Gastrocnemius medialis (tissue), 4 donors: ENCODE results near the gene AKR7A3.

Experiments used
- POLR2A ChIP-seq, 2 donors: fragments of 450-650 bp; IDR thresholded peaks; one replicate each; pipeline ENCODE4 v1.6.1; 2017; ENCODE audit warnings: antibody characterized with exemption in 2 of 2, mild to moderate bottlenecking in 2 of 2, moderate library complexity in 2 of 2
- TF ChIP-seq, protein P1 (sequence below), 5 experiments: fragments of 450-650 bp in 3 of 5; fragments of 200-600 bp in 2 of 5; sonication (generic) in 2 of 5; IDR thresholded peaks in 4 of 5; conservative IDR thresholded peaks in 1 of 5; 1 replicate in 4 of 5; 2 replicates in 1 of 5; pipeline ENCODE4 v1.5.1; 2016 to 2019; ENCODE audit warnings: antibody characterized with exemption in 5 of 5, mild to moderate bottlenecking in 3 of 5, moderate library complexity in 3 of 5

DNA sequence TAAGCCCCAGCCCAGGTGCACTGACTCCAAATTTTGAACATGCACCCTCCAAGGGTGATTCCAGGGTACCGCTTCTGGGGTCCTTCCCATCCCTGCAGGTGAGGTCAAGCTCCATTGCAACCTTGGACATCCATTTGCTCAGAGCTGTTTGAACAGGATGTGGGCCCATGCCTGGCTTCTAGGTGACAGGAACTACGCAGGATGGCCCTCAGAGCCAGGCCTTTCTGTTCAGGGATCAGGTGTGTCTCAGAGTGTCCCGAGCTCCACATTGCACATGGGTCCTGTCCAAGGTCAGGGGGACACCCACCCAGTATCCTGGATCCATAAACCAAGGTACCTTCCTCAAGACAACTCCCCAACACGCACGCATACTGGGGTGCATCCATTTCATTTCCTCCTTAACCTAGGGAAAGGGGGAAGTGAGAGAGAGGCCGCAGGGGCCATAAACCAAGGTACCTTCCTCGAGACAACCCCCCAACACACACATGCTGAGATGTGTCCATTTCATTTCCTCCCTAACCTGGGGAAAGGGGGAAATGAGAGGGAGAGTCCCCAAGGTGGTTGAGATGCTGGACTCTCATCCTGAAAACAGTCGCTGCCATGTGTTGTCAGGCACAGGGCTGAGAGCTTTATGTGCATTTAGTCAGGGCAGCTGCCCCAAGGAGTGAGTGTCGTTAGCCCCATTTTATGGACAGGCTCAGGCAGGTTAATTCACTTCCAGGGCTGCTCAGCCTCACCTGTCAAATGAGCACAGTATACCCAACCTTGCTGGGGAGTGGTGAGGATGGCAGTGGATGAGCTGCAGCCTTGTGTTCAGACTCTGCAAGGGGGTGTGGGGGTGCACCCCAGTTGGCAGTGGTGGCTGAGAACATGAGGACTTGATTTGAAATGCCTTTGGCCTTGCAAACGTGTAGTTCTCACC lies 25.7 kb upstream of the AKR7A3 start:
- TF ChIP-seq, protein P1, sequence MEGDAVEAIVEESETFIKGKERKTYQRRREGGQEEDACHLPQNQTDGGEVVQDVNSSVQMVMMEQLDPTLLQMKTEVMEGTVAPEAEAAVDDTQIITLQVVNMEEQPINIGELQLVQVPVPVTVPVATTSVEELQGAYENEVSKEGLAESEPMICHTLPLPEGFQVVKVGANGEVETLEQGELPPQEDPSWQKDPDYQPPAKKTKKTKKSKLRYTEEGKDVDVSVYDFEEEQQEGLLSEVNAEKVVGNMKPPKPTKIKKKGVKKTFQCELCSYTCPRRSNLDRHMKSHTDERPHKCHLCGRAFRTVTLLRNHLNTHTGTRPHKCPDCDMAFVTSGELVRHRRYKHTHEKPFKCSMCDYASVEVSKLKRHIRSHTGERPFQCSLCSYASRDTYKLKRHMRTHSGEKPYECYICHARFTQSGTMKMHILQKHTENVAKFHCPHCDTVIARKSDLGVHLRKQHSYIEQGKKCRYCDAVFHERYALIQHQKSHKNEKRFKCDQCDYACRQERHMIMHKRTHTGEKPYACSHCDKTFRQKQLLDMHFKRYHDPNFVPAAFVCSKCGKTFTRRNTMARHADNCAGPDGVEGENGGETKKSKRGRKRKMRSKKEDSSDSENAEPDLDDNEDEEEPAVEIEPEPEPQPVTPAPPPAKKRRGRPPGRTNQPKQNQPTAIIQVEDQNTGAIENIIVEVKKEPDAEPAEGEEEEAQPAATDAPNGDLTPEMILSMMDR (IDR thresholded peaks at IDR 0.05 in 4 of 5, conservative IDR thresholded peaks at IDR 0.05 in 1 of 5), result no peak
- no peak for TF ChIP-seq POLR2A (IDR thresholded peaks at IDR 0.05)
